Endothelial cell of umbilical vein (primary cell): ENCODE data around the gene CADM4.

ENCODE experiments used
- EZH2 ChIP-seq: IDR thresholded peaks from 2 replicates; pipeline ENCODE4 v1.6.1; 2012; ENCODE audit warnings: borderline replicate concordance, low read depth, mild to moderate bottlenecking, moderate library complexity, low read length, inconsistent platforms; ENCODE audit not compliant: severe bottlenecking
- POLR2A ChIP-seq: IDR thresholded peaks from 2 replicates; pipeline ENCODE4 v1.6.1; 2012; ENCODE audit warnings: low read depth, mild to moderate bottlenecking, control low read depth, low read length
- POLR2AphosphoS5 ChIP-seq: IDR thresholded peaks from 2 replicates; pipeline ENCODE4 v1.6.1; 2012; ENCODE audit warnings: low read depth, mild to moderate bottlenecking, control low read depth, low read length, moderate library complexity; ENCODE audit not compliant: insufficient read depth
- TF ChIP-seq, protein P1 (sequence below), 2 donors: IDR thresholded peaks; 1 replicate in 1 of 2; 2 replicates in 1 of 2; pipeline ENCODE4 v1.5.1; 2011; ENCODE audit warnings: low read length in 2 of 2, mild to moderate bottlenecking in 2 of 2, moderate library complexity in 2 of 2, control low read depth in 1 of 2, inconsistent platforms in 1 of 2, low read depth in 1 of 2; ENCODE audit not compliant: insufficient read depth in 1 of 2; ENCODE audit errors: extremely low read depth in 1 of 2
- TF ChIP-seq, protein P2 (sequence below): IDR thresholded peaks from 2 replicates; pipeline ENCODE4 v1.6.1; 2011; ENCODE audit not compliant: insufficient read depth, insufficient read length

GRCh38 chr19:43649514-43649913 lies 9.9 kb upstream of the CADM4 start:
- TF ChIP-seq, protein P1, sequence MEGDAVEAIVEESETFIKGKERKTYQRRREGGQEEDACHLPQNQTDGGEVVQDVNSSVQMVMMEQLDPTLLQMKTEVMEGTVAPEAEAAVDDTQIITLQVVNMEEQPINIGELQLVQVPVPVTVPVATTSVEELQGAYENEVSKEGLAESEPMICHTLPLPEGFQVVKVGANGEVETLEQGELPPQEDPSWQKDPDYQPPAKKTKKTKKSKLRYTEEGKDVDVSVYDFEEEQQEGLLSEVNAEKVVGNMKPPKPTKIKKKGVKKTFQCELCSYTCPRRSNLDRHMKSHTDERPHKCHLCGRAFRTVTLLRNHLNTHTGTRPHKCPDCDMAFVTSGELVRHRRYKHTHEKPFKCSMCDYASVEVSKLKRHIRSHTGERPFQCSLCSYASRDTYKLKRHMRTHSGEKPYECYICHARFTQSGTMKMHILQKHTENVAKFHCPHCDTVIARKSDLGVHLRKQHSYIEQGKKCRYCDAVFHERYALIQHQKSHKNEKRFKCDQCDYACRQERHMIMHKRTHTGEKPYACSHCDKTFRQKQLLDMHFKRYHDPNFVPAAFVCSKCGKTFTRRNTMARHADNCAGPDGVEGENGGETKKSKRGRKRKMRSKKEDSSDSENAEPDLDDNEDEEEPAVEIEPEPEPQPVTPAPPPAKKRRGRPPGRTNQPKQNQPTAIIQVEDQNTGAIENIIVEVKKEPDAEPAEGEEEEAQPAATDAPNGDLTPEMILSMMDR (IDR thresholded peaks at IDR 0.05; ENCODE audit: extremely low read depth in 1 of 2, insufficient read depth in 1 of 2, low read depth in 1 of 2, low read length in 2 of 2): no peak
- TF ChIP-seq, protein P2, sequence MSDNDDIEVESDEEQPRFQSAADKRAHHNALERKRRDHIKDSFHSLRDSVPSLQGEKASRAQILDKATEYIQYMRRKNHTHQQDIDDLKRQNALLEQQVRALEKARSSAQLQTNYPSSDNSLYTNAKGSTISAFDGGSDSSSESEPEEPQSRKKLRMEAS: no peak
- TF ChIP-seq POLR2A (no peak), EZH2 (no peak), POLR2AphosphoS5 (no peak)
